HG03378 (cell line): ENCODE data around the gene MYL6.
A peak's percentile ranks its signal among the peaks of the same experiment; 100 is the strongest.
"Not testable (repeated sequence)": the region's sequence is repeated elsewhere in the genome, so short reads cannot be mapped to it uniquely, and the experiment has no call there.

Experiments
- ATAC-seq: cut with Tn5 transposase; IDR thresholded peaks from one replicate; pipeline ENCODE4 v1.9.1; 2021; ENCODE audit warnings: mild to moderate bottlenecking, moderate library complexity; ENCODE audit not compliant: unreplicated experiment

MYL6 gene

DNA sequence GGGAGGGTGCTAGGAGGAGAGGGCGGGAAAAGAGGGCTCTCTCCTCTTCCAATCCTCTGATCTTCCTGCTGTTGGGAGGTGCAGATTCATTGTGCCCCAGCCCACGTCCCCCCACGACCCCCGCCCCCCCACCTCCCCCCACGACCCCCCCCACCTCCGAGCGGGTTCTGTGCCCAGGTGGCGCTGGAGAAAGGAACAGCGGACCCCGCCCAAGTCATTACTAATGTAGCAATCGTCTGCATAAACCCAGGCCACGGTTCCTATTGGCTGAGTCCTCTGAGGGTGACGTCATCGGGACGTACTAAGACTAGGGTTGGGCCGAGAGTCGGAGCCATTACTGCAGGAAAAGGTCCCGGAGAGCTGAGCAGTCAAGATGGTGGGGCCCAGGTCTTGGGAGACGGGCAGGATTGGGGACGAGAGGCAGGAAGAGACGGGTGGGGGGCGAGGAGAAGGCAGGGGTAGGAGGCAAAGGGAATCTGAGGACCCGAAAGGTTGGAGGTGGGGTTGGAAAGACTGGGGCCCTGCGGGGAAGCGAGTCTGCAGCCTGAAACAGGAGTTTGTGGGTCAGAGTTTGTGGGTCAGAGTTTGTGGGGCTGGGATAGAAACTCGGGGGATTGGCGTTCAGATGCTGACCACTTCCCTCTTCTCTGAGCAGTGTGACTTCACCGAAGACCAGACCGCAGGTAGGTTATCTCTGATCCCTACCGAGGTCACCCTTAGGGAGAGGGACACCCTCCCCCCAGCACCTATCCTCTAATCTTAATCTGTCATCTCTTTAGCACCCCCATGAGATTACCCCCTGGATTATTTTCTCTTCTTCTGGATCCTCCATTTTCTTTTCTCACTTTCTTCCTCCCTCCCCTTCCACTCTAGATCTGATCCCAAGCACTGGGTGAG, at the start of gene MYL6:
Gene MYL6, plus strand, starts transcription at position 331 of the 897 bp plus-strand sequence. Its CDS starts 43 bp downstream, at position 374.
- peak; percentile 72 for ATAC-seq

DNA sequence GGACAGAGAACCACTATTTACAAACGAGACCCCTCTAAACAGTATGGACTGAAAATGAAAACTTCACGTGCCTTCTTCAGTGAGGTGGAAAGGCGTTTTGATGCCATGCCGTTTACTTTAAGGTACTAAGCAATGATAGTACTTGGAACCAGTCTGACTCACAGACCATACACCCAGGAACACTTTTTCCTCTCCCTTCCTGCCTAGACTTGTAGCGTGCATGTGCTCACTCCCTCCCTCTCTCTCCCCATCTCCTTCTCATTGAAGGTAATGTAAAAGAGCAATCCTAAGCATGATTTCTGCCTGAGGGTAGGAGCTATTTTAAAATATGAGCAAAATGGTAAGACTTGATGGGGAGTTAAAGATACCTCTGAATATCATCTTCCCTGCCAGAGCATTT, 47.6 kb upstream of the MYL6 start:
- ATAC-seq, result no peak

DNA sequence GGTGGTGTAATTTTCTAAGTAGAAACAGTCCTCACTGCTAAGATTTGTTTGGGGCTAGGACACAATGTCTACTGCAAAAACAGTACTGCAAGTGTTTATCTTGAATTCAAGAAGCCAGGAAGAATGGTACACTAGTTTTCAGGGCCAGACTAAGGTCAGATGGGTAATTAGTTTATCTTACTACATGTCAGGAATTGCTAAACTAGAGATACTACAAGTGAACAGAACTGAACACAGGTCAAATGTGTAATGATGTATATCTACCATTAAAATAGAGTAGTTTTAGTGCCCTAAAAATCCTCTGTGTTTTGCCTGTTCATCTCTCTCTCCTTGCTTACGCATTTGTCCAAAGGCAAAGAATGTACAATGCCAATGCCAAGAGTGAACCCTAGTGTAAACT, 44.1 kb upstream of the MYL6 start:
- ATAC-seq, result no peak

DNA sequence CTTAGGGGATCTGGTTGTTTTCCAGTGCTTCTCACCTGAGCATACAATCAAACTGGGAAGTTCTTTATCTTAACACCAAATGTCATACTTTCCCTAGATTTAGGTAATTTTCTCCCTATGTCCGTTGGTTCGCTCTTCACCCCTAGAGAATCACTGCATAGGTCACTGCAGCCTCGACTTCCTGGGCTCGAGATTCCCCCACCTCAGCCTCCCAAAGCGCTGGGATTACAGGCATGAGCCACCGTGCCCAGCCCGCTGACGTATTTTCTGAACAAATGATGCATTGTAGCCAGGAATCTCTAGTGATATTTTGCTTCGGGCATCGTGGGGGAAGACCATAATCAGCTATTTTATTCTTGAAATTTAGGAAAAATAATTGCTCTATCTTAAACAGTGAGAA, 42.8 kb upstream of the MYL6 start:
- ATAC-seq, result no peak

DNA sequence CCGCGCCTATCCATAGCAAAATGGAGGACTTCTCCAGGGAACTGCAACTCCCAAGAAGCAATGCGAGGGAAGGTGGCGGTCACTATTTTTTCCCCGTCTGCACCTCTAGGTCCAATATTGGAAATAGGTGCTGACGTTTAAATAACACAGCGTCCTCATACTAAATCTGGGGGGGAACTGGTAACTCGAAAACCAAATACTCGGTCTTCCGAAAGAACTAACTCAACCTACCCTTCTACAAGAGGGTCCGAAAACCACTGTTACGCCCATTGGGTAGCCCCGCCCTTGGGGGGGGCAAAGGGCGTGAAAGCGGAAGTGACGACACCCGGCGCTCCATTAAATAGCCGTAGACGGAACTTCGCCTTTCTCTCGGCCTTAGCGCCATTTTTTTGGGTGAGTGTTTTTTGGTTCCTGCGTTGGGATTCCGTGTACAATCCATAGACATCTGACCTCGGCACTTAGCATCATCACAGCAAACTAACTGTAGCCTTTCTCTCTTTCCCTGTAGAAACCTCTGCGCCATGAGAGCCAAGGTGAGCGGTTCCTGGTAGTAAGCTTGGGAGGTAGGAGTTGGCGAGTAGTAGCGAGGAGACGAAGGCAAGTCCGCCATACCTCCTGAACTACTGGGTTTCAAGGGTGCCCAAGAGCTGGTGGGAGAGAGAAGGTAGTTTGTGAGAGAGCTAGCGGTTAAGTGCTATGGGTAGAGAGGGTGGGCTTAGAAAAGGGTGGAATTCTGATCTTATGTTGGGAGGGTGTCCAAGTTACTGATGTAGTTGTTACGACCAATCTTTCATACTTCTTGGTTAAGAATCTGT, 41.7 kb upstream of the MYL6 start, which contains the start of gene RPL41:
Gene RPL41, plus strand, starts transcription at position 367 of the 815 bp plus-strand sequence.
- peak; percentile 48 for ATAC-seq

DNA sequence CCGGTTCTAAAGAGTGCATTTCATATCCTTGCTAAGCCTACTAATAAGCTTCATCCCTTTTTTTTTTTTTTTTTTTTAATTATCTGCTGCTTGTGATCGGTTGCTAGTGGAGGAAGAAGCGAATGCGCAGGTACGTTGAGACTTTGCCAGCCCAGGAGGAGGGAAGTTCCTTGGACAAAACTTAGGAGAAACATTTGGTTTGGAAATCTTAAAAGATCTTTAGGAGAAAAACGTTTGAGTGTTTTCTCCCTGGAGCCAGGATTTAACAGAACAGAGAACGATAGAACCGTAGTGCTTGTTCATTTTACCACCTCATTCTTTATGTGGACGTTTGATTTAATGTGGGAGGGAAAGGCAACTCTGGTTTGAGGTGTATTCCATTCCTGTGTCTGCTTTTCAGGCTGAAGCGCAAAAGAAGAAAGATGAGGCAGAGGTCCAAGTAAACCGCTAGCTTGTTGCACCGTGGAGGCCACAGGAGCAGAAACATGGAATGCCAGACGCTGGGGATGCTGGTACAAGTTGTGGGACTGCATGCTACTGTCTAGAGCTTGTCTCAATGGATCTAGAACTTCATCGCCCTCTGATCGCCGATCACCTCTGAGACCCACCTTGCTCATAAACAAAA, 41.0 kb upstream of the MYL6 start:
- not testable (repeated sequence) for ATAC-seq

DNA sequence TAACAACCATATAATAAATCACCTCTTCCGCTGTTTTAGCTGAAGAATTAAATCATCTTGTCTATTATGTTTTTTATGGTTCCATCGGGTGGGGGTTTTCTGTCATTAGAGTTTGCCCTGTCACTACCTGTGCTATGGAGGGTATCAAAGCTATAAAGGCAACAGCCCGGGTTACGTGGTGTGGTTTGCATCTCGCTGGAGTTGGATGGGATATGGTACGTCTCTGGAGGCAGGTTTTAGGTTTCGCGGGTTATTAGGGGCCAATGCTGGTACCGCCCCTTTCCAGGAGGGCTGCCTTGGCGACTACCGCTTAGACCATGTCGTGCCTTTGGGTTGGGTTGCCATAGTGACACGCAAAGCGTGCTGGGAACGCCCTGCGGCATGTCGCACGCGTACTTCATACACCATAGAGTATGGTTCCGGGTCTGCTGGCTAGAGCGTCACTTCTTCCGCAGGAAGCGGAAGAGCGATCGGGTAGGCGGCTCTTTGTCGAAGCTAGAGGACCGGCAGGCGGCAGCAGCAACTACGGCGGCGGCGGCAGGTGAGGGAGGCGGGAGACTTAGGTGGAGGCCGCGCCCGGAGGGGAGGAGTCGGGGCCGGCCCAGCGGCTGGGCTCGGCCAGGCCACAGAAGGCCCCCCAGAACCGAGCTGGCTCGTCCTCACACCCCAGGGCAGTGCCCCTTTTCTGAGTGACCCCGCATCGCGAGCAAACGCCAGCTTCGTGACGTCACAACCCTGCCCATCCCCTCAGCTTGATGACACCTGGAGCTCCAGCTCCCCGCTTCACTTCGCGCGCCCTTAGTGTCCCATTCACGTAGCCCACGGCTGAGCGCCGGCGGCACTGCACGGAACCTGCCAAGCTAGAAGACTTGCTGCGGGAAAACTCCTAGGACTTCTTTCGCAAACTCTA, 40.1 kb upstream of the MYL6 start, which contains the start of gene ZC3H10:
Gene ZC3H10, plus strand, starts transcription at position 489 of the 910 bp plus-strand sequence. CDS start 2,297 bp downstream, outside the sequence.
- peak; percentile 79 for ATAC-seq

DNA sequence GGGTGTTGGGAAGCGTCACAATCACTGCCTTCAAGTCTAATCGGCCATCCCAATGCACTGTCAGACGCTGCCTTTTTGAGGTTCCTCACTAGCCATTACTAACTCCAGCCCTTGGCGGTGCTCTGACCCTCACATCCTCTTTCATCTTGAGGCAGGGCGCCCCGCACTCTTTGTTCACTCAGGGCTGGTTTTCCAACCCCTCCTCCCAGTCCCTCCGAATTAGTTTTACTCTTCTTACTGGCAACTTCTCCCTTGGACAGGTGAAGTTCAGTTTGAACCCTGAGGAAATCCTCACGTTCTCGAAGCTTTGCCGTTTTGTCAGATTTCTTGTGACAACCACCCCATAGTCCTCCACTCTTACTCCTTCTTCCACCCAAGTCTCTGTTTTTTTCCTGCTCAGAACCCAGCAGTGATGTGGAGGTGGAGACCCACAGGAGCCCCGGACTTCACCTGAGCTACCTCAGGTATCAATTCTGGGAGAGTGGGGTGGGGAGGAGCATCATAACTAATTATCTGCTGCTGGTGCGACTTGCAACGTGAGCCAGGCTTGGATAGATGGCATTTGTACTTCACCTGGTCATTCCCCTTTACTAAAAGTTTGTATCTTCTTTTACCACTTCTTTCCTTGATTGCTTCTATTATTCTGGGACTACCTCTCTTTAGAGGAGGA, 39.3 kb upstream of the MYL6 start:
- peak; percentile 6 for ATAC-seq

DNA sequence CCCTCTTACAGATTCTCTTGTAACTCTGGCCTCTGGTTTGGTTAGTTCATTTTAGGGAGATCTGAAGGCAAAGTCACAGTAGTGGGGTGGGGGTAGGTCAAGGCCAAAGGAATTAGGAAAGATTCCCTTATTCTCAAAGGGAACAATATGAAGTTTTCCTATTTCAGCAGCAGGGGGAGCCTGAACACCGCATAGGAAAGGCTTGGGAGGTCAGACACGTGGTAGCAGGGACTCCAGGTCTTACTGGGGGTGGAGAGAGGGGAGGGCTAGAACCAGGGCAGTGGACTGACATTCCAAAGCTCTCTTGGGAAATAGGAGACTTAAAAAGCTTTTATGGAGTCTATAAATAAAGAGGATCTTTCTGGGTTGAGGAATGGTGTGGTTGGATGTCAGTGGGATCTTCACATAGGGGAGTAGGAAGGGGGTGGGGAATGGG, 38.8 kb upstream of the MYL6 start:
- ATAC-seq, result no peak

DNA sequence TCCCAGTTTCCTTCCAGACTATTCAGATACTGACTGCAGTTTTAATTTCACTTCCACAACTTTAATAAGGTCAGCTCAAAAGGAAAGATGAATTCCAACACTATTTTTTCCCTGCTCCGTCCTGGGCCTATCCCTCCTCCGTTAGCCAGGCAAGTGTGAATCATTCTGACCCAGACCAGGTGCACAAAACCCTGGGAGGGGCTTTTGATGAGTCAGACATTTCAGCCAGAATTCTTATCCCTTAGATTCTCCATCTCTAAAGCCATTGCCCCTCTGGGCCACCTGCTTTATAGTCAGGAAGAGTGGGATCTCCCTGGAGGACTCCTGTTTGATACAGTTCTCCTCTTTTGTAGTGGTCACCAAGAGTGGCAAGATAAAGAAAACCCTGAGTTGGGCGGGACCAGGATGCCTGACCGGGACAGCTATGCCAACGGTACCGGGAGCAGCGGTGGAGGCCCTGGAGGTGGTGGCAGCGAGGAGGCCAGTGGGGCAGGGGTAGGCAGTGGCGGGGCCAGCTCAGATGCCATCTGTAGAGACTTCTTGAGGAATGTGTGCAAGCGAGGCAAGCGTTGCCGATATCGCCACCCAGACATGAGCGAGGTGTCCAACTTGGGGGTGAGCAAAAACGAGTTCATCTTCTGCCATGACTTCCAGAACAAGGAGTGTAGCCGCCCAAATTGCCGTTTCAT, 37.9 kb upstream of the MYL6 start:
- no peak for ATAC-seq

DNA sequence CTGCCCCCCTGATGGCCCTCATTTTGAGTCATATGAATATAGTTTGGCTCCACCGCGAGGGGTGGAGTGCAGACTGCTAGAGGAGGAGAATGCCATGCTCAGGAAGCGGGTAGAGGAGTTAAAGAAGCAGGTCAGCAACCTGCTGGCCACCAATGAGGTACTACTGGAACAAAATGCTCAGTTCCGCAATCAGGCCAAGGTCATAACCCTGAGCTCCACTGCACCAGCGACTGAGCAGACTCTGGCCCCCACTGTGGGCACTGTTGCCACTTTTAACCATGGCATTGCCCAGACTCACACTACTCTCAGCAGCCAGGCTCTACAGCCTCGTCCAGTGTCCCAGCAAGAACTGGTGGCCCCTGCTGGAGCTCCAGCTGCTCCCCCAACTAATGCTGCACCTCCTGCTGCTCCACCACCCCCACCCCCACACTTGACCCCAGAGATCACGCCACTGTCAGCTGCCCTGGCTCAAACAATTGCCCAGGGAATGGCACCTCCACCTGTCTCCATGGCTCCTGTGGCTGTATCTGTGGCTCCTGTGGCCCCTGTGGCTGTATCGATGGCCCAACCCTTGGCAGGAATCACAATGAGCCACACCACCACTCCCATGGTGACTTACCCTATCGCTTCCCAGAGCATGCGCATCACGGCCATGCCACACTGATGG, 36.8 kb upstream of the MYL6 start:
- no peak for ATAC-seq

DNA sequence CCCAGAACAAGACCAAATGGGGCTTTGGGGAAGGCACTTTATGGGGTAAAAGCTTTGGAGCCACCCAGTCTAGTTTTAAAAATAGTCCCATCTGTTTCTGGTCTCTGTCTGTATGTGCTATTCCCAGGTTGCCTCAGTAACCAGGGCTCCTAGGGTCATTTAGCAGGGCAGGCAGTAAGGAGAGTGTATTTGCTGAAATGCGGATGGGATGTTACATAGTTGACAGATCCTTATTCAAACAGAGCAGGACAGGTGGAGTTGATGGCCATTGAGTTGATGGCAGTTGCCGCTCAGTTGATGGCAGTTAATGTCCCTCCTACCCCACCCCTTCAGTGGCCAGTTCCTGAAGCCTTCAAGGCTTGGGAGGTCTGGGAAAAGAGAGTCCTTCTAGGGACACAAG, 35.5 kb upstream of the MYL6 start:
- ATAC-seq, result no peak

DNA sequence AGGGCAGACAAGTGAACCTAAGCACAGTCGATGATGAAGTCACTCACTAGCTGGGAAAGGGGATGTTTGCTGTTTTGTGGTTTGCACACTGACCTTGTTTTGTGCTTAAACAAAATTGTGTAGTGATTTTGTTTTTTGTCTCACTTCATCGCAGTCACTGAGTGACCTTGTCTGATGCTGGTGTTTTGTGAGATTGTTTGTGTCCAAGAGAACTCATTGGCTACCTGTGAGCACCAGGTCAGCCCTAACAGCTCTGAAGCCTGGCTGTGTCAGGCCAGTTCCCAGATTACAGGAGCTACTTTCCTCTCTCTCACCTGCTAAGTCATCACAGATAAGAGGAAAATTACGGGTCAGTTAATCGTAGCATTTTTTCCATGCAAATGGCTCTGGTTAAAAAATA, 34.0 kb upstream of the MYL6 start:
- ATAC-seq, result no peak

DNA sequence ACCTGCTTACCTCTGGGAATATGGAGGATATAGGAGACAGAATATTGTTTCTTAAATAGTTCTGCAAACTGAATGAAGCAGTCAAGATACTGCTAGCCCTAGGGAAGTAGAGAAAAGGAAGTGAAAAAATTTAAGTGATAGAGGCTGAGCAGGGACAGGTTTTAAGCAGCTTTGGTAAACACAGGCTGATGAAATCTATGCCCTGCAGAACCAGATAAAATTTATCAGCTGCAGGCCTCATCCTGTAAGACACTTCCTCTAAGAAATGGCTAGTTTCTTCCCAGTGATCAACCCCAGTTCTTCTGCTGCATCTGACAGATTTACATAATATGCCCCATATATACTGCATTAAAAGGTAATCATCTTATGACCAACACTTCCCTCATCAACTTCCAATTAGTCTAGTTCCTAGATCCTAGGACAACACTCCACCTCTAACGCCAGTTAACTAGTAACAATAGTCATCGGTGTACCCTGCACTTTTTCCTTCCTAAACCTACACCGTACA, 31.4 kb upstream of the MYL6 start:
- ATAC-seq, result no peak

DNA sequence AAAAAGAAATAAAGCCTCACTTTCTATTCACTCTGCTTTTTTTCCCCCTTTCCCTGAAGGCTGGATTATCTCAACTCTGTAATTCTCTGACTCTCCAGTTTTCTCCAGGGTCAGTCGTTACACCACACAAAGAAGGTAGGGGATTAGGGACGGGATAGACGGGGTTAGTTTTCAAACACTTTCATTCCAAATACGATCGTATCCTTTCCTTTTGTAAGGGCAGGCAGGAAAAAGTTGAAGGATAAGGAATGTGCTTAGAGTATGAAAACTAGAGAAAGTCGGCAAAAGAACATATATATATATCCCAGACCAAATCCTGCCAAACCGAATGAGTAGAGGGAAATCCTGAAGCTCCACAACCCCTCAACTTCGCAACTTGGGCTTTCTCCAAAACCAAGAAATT, 30.7 kb upstream of the MYL6 start:
- ATAC-seq, result no peak

DNA sequence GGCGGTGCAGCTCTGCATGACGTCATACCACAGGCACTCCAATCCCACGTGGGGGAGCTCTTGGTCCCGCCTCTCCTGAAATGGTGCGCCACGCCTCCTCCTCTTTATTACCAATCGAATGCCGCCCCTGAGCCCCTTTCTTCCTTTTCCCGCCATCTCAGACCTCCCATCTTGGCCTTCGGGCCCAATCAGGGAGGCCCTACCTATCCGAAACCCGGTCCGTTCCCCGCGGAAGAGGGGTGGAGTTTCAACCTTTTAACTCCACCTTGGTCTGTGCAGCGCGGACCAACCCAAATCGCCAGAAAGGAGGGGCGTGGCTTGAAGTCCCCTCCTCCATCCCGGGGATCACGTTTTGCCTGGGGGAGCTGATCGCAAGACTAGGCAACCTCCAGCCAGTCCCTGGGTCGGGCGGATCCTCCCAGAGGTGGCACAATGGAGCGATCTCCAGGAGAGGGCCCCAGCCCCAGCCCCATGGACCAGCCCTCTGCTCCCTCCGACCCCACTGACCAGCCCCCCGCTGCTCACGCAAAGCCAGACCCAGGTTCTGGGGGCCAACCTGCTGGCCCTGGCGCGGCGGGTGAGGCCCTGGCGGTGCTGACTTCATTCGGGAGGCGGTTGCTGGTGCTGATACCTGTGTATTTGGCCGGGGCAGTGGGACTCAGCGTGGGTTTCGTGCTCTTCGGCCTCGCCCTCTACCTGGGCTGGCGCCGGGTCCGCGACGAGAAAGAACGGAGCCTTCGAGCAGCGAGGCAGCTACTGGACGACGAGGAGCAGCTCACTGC, 30.1 kb upstream of the MYL6 start, which contains the start of gene ESYT1:
Gene ESYT1, plus strand, starts transcription at position 380 of the 782 bp plus-strand sequence. Its CDS starts 53 bp downstream, at position 433.
- ATAC-seq, result peak; percentile 83

DNA sequence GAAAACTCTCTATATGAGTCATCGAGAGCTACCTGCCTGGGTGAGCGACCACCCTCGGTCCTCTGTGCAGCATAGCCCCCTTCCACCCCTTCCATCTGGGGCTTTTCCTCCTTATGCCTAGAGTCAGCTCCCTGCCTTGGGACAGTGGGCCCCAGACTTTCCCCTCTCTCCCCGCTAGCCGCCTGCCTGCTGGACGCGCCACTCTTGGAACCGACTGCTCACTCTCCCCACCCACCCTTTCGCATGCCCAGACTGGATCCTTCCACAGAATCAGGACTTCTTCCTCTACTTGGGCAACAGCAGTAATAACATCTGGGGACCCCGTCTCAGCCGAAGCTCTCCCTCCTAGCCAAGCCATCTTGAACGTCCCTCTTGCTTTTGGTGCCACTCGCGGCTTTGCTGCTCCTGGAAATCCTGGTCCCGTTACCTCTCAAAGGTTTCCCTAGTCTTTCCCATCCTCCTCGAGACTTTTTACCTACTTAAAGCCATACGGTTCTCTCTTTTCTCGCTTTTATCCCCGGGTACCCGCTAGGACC, 29.4 kb upstream of the MYL6 start:
- ATAC-seq, result no peak
